ENCODE results near the gene GMPR.
"Not testable (repeated sequence)": the region's sequence is repeated elsewhere in the genome, so short reads cannot be mapped to it uniquely, and the experiment has no call there.

Gene GMPR

DNA sequence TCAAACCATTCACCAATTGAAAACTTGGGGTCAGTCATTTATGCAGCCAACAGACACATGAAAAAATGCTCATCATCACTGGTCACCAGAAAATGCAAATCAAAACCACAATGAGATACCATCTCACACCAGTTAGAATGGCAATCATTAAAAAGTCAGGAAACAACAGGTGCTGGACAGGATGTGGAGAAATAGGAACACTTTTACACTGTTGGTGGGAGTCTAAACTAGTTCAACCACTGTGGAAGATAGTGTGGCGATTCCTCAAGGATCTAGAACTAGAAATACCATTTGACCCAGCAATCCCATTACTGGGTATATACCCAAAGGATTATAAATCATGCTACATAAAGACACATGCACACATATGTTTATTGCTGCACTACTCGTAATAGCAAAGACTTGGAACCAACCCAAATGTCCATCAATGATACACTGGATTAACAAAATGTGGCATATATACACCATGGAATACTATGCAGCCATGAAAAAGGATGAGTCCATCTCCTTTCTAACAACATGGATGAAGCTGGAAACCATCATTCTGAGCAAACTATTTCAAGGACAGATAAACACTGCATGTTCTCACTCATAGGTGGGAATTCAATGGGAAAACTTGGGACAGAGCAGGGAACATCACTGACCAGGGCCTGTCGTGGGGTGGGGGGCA is 13.2 kb upstream of the GMPR start:
- DNase-seq (ENCODE audit: low read depth in 2 of 2) = not testable (repeated sequence)

DNA sequence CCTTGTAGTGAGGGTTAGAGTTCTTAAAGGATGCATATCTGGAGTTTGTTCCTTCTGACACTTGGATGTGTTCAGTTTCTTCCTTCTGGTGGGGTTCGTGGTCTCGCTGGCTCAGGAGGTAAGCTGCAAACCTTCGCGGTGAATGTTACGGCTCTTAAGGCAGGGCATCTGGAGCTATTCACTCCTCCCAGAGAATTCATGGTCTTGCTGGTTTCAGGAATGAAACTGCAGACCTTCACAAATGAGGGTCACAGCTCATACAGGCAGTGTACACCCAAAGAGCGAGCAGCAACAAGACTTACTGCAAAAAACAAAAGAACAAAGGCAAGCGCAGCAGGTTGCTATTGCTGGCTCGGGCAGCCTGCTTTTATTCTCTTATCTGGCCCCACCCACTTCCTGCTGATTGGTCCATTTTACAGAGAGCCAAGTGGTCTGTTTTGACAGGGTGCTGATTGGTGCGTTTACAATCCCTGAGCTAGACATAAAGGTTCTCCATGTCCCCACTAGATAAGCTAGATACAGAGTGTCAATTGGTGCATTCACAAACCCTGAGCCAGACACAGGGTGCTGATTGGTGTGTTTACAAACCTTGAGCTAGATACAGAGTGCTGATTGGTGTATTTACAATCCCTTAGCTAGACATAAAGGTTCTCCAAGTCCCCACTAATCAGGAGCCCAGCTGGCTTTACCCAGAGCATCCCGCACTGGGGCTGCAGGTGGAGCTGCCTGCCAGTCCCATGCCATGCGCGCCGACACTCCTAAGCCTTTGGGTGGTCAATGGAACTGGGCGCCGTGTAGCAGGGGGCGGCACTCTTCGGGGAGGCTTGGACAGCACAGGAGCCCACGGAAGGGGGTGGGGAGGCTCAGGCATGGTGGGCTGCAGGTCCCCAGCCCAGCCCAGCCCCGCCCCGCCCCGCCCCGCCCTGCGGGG is 12.0 kb upstream of the GMPR start:
- not testable (repeated sequence) for DNase-seq (ENCODE audit: low read depth in 2 of 2)

DNA sequence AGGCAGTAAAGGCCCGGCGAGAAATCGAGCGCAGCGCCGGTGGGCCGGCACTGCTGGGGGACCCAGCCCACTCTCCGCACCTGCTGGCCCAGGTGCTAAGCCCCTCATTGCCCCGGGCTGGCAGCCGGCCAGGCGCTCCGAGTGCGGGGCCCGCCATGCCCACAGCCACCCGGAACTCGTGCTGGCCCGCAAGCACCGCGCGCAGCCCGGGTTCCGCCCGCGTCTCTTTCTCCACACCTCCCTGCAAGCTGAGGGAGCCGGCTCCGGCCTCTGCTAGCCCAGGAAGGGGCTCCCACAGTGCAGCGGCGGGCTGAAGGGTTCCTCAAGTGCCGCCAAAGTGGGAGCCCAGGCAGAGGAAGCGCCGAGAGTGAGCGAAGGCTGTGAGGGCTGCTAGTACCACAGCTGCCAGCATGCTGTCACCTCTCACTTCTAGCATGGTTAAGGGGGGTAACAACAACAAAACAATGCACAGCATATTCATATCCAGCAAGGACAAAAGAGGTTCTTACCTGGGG is 11.3 kb upstream of the GMPR start:
- DNase-seq (ENCODE audit: low read depth in 2 of 2) = no peak

DNA sequence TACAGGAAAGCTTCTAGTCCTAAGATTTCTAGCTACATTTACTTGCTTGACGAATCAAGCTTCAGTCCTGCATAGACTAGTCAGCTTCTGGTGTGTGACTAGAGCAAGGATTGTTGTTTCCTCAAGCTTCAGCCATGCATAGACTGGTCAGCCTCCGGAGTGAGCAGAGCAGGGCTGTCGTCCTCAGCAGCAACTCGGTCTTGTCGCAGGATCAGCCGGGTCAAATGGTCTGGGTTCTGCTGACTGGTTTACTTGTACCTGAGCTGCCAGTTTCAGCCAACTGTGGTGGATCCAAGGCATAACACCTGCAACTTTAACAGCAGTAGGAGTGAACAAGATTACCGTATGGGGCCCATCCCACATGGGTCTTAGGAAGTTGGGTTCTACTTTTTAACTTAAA is 10.8 kb upstream of the GMPR start:
- DNase-seq (ENCODE audit: low read depth in 2 of 2) = no peak

DNA sequence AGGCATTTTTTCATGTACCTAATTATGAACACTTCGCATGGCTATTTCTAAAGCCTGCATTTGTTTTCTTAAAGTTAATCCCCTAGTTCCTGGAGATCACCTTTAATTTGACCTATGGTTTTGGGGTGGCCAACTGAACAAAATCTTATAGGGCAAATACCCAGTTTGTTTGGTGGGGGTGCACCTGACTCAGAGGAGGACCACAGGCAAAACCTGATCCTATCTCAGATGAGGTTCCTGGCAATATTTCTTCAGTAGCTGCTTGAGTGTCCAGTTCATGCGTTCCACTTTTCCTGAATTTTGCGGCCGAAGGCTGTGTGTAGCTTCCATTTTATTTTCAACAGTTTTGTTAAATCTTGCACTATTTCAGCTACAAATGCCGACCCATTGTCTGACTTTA is 10.3 kb upstream of the GMPR start:
- no peak for DNase-seq (ENCODE audit: low read depth in 2 of 2)

DNA sequence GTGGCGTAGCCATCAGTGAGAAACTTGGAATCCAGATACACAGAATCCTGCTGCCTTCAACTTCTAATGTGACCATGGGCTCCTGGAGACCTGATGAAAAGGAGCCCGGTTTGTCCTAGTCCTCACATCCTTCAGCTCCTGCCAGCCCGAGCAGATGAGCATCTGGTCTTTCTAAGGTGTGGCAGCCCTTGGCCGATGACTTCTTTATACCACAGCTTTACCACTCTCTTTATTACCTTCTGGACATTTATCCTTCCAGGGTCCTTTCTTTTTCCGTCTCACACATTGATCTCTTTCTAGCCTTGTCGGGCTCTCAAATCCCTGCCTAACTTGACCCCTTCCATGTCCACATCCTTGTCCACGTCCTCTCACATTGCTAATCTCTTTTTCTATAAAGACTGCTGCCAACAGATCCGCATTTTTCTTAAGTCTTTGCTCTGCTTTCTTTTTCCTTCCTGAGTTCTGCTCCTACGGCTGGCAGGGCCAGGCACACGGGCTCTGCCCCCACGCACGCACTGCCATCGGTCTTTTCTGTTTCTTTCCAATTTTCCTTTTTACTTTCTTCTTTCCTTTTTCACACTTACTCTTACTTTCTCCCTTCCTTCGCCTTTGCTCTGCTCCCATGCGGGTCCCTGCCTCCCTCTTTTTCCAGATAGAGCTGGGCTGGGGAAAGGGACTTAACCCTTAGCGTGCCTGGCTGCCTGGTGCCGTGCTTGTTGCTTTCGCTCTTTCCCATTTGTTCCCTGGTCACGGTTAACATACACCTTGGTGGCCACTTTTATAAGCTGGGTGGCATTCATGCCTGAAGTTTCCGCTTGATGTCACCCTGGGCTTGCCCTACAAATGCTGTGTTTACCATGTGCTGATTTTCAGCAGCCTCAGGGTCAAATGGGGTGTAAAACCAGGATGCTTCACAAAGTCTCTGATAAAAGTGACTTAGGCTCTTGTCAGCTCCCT is 9.4 kb upstream of the GMPR start:
- DNase-seq (ENCODE audit: low read depth in 2 of 2) = no peak

DNA sequence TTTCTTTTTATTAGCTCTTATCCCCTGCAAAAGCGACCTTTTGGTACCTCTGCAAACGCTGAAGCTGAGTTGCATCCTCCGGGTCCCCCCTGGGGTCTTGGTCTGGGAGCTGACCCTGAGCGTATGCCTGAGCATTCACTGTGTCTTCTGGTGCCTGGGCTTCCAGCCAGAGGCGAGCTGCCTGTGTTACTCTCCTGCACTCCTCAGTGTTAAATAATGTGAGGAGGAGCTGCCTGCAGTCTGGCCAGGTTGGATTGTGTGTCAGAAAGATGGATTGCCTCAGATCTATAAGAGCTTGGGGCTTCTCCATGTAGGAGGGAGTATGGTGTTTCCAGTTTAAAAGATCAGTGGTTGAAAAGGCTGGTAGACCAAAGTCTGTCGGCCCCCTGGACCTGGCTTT is 8.7 kb upstream of the GMPR start:
- DNase-seq (ENCODE audit: low read depth in 2 of 2) = no peak

DNA sequence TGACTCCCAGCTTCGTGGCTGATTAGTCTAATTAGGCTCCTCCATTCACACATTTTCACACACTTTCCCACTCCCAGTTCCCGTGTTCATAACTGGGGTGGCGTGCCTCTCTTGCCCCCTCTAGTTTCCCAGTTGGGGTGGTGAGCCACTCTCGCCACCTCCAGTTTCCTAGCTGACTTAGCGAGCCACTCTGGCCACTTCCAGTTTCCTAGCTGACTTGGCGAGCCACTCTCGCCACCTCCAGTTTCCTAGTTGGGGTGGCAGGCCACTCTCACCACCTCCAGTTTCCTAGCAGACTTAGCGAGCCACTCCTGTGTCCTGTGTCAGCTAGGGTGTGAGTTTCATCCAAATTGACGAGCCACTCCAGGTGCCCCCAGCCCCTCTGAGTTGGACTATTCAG is 7.4 kb upstream of the GMPR start:
- no peak for DNase-seq (ENCODE audit: low read depth in 2 of 2)

DNA sequence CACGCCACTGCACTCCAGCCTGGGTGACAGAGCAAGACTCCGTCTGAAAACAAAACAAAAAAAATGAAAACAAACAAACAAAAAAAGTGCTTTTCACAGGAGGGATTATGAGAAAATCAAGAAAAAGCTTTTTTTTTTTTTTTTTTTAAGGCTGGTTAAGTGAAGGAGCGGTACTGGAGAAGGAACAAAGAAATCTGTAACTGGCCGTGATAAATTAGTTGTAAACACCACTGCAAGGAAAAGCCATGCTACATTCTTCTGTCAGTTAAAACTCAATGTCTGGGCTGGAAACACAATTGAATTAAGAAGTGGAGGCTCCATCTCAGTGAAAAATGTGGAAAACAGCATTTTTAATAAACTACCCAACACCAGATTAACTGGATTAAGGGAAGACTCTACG is 6.3 kb upstream of the GMPR start:
- DNase-seq (ENCODE audit: low read depth in 2 of 2) = no peak

DNA sequence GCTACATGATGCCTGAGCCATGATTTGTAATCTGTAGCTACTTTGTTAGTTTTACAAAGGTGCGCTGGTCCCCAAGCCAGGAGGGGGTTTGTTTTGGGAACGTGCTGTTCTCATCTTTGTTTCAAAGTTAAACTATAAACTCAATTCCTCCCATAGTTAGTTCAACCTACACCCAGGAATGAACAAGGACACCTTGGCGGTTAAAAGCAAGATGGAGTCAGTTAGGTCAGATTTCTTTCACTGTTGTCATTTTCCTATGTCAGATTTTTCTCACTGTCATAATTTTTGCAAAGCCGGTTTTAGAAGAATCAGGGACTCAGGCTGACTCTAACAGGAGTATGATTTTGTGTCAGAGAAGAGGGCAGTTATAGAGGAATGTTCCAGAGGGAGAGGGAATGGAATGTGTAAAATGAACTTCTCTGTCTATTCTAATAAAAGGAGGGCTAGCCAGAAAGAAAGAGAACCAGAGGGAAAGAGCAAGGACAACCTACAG is 2.3 kb upstream of the GMPR start:
- no peak for DNase-seq (ENCODE audit: low read depth in 2 of 2)

DNA sequence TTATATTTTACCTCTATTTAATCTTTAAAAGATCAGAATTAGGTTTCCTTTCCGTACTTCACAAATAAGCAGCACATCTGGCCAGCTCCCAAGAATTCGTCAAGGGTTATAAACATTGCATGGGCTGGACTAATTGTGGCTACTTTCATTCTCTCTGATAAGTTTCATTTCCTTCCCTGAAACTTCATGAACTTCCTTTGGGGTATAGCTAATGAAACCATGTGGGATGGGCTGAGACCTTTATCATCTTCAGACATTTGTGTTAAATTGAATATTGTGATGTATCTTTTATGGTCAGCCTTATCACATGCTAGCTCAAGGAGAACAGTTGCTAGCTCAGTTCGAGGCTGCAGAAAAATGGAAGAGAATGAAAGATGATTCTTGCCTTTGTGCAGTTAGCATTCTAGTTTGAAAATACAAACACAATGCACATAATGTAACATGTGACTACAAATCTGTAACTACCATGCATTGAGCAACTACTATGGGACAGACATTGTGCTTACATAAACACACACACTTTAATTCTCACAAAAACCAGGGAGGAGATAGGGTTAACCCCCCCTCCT is 1.7 kb upstream of the GMPR start:
- DNase-seq (ENCODE audit: low read depth in 2 of 2) = no peak

DNA sequence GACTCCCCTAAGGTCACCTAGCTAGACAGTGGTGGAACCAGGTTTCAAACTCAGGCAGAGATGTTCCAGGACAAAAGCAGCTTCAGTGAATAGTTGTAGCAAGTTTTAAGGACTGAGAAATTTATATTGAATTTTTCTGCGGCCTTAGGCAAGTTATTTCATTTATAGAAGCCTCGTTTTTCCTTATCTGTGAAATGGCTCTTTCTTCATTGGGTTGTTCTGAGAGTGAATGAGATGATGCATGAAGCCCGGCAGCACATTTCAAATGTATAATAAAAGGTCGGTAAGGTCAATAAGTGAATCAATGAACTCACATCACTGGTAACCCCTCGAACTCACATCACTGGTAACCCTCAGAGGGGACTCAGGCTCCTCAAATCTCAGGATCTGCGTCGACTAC is 1.1 kb upstream of the GMPR start:
- DNase-seq (ENCODE audit: low read depth in 2 of 2) = no peak

DNA sequence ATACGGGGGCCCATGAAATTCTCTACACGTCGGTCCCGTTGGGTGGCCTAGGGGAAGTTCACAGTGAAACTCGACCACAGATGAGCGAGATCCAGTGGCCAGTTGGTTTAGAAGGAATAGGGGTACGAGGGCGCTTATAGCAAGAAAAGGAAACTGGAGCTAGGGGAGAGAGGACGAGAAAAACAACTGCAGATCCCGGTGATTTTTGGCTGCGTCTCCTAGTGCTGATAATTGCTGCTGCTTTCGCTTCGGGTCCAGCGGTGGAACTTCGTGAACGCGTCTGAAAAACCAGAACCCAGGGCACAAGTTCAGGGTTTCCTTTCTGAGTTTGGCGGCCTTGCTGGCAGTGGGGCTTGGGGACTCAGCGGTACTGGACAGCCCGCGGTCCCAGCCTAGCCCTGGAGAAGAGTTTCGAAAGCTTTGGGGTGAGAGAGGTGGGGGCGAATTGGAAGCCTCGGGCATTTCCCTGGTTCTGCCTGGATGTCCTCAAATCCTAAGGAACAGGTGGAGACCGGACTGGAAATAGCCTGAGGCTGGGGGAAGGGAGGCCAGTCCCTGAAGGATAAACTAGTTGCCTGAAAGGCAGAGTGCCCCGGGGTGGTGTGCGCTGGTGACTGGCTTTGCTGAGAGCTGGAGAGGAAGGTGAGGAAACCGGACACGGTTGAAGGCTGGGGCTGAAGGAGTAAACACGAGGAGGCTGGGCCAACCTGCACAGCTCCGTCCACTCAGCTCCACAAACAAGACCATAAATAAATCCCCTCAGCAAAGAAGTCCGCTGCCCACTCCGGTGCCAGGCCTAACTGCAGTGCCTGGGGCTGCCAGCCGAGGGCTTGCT is 793 bp downstream of the GMPR start:
- DNase-seq (ENCODE audit: low read depth in 2 of 2) = no peak

DNA sequence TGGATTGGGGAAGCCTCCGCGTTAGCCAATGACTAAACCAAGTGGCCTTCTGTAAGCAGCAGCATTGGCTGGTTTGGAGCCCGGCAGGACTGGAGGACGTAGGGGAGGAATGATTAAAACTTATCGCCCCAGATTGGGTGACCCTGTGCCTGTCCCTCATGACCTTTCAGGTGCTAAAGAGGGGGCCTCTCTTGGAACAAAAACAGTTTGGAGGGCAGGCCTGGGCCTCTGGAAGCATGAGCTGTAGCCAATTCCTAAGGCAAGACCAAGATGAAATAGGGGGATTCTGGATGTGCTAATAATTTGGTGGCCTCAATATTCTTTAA is 1.4 kb downstream of the GMPR start:
- no peak for DNase-seq (ENCODE audit: low read depth in 2 of 2)

DNA sequence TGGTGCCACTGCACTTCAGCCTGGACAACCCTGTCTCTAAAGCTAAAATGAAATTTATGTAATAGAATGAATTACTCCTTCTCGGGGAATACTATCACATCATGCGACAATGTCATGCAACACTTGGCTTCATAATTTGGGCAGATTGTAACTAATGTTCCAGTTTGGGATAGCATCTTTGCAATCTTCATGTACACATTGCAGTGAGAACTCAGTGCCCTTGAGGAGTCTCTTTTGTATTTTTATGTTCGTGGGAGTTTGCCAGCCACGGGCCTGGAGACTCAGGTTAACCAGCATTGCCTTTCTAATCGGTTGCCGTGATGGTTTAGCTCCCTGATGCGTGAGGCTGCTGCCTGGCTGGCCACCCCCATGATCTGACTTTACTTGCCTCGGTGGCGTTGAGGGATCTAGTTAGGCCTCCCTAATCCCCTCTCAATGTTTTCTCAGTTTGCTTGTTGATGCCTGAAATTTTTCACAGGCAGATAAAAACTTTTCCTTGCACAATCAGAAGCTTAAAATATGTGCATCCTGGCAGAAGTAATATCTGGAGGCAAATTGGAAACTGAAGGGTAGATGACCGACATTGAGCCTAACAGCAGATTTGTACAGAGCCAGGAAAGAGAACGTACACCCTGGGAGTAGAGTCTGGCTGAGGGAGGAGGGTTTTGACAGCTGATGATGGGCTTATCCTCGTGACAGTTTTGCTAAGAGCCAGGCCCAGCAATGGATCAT is 2.4 kb downstream of the GMPR start:
- DNase-seq (ENCODE audit: low read depth in 2 of 2) = no peak

DNA sequence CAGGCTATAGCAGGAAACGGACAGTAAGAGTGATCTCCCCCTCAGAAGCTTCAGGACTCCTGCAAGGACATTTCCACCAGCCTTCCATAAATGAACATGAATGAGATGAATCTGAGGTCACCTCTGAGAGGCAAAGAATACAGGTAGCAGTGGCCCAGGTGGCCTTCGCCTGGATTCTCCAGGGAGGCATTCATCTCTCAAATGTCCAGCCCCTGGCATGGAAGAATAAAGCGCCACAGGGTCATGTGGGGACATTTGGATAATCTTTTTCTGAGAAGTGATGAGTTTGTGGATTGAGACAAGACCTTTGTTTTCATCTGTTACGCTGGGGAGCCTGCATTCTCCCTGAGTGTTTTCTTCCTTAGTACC is 2.9 kb downstream of the GMPR start:
- no peak for DNase-seq (ENCODE audit: low read depth in 2 of 2)

DNA sequence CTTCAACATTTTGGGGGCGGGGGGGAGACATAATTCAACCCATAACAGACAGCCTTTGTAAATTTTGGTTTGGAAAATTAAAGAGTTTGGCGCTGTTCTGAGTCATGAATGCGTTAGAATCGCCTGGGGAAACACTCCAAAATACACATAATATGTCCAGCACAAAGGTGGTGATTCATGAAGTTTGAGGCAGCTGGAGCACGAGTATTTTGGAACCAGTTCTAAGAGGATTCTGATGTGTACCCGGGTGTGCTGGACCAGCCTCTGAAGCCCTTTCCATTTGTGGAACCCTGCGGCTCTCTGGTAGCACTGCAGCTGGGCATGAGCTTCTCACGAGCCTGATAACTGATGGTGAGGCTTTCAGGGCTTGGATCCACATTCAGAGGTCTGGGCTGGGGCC is 4.7 kb downstream of the GMPR start:
- no peak for DNase-seq (ENCODE audit: low read depth in 2 of 2)

DNA sequence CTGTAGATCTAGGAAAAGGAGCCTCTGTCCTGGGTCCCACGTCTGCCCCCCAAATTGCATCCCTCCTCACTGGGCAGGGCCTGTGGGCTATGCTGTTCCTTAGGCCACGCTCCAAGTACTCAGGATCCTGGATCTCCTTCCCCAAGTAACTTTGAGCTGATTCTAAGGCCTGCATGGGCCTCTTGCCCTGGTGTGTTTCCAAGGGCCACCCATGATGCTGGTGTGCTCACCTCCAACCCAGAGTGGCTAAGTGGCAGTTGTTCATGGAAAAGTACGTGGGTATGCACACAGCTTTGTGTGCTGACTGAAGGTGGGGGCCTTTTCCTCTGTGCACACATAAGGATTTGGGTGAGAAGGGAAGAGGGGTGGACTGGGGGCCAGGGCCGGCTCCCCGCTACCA is 5.3 kb downstream of the GMPR start:
- no peak for DNase-seq (ENCODE audit: low read depth in 2 of 2)

DNA sequence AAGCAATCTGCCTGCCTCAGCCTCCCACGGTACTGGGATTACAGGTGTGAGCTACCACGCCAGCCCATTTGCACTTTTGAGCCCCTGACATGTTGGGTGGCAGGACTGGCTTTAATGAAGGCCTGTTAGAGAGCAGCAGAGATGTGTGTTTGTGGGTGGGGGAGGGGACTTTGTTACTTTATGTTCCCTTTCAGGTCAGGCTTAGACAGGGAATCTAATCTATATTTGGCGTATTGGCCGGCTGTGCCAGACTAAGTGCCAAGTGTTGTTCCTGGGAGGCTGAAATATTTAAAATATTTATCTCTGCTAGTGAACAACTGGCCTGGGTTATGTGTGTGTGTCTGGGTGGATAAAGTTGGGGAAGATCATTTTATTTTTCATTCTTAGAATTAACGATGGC is 6.1 kb downstream of the GMPR start:
- DNase-seq (ENCODE audit: low read depth in 2 of 2) = no peak

DNA sequence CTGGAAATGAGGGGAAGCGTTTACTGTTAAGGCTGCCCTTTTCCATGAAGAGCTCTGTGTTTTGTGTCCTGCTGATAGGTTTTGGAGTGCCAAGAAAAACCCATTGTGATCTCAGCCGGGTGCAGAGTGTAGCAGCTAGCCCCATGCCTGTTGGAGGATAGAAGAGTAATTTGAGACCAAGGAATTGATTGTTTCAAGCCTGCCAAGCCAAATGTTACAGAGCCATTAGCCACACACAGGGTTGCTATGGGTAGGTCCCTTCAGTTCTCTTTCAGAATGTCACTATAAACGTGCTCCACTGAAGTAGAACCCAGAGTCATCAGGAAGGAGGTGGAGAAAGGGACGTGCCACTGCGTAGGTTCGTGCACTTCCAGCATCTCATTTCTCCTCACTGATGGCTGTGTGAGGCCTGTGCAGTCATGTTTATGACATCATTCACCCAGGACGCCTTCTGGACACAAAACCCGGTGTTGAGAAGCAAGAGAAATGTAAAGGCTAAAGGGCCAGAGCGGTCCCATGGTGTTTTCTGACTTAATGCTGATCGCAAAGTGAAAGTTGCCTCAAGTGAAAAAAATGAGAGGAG is 6.6 kb downstream of the GMPR start:
- no peak for DNase-seq (ENCODE audit: low read depth in 2 of 2)
